Keratinocyte (primary cell): ENCODE results near the gene RBMX. TPM values are rescaled to one million over a fixed set of nuclear protein-coding genes. Genes with fewer than 3 reads are reported as not detected.
"Not testable (repeated sequence)": the region's sequence is repeated elsewhere in the genome, so short reads cannot be mapped to it uniquely, and the experiment has no call there.

Experiments
- DNase-seq: peaks from one replicate; pipeline ENCODE4 v3.0.0-alpha.2; 2011; ENCODE audit warnings: low read depth, missing footprints, low spot score
- FAIRE-seq: peaks from 2 replicates; lab custom pipeline; 2011; peaks lifted over from hg19 to GRCh38; lab: Jason Lieb, UNC
- H2AFZ ChIP-seq: 2 replicates; pipeline ENCODE4 v1.6.0; 2012; ENCODE audit warnings: low read length, control low read depth, inconsistent platforms; ENCODE audit not compliant: control insufficient read depth
- H3K27ac ChIP-seq: 2 replicates; pipeline ENCODE4 v1.5.1; 2011; ENCODE audit warnings: low read length; ENCODE audit not compliant: control insufficient read depth, insufficient read depth
- H3K27me3 ChIP-seq: 3 replicates; pipeline ENCODE4 v1.6.0; 2011; ENCODE audit warnings: low read length; ENCODE audit not compliant: control insufficient read depth, insufficient read depth; ENCODE audit errors: extremely low read depth
- H3K36me3 ChIP-seq, 2 experiments: 2 replicates in 1 of 2; 3 replicates in 1 of 2; pipeline ENCODE4 v1.5.1; 2011; ENCODE audit warnings: low read length in 2 of 2, mild to moderate bottlenecking in 1 of 2; ENCODE audit not compliant: control insufficient read depth in 2 of 2, insufficient read depth in 2 of 2; ENCODE audit errors: extremely low read depth in 1 of 2
- H3K4me1 ChIP-seq: 3 replicates; pipeline ENCODE4 v1.5.1; 2011; ENCODE audit warnings: low read length; ENCODE audit not compliant: control insufficient read depth, insufficient read depth; ENCODE audit errors: extremely low read depth
- H3K4me2 ChIP-seq: 3 replicates; pipeline ENCODE4 v1.6.0; 2011; ENCODE audit warnings: low read depth, low read length; ENCODE audit not compliant: control insufficient read depth, insufficient read depth; ENCODE audit errors: extremely low read depth
- H3K4me3 ChIP-seq, 3 experiments: fragments of 200-600 bp in 1 of 3; sonication (generic) in 1 of 3; 2 replicates in 2 of 3; 3 replicates in 1 of 3; pipeline ENCODE4 v1.5.1; 2011 to 2016; ENCODE audit warnings: low read length in 3 of 3, mild to moderate bottlenecking in 3 of 3, control low read depth in 2 of 3, inconsistent platforms in 1 of 3, low read depth in 1 of 3, mixed read lengths in 1 of 3, mixed run types in 1 of 3, moderate library complexity in 1 of 3; ENCODE audit not compliant: control insufficient read depth in 2 of 3, insufficient read depth in 2 of 3; ENCODE audit errors: extremely low read depth in 1 of 3
- H3K79me2 ChIP-seq: 2 replicates; pipeline ENCODE4 v1.6.0; 2012; ENCODE audit warnings: low read length; ENCODE audit not compliant: control insufficient read depth, insufficient read depth
- H3K9ac ChIP-seq: 3 replicates; pipeline ENCODE4 v1.6.0; 2011; ENCODE audit warnings: low read length; ENCODE audit not compliant: control insufficient read depth, insufficient read depth; ENCODE audit errors: extremely low read depth
- H3K9me1 ChIP-seq: 3 replicates; pipeline ENCODE4 v1.6.0; 2011; ENCODE audit warnings: low read length; ENCODE audit not compliant: control insufficient read depth, insufficient read depth; ENCODE audit errors: extremely low read depth
- H3K9me3 ChIP-seq: 2 replicates; pipeline ENCODE4 v1.5.1; 2012; ENCODE audit warnings: low read depth, low read length; ENCODE audit not compliant: control insufficient read depth
- H4K20me1 ChIP-seq: 3 replicates; pipeline ENCODE4 v1.6.0; 2011; ENCODE audit warnings: low read length; ENCODE audit not compliant: control insufficient read depth, insufficient read depth; ENCODE audit errors: extremely low read depth
- CTCF ChIP-seq, 3 experiments: IDR thresholded peaks in 1 of 3; conservative IDR thresholded peaks in 1 of 3; optimal IDR thresholded peaks in 1 of 3; 2 replicates in 2 of 3; 3 replicates in 1 of 3; pipeline versions ENCODE3 to v1.5.1; 2011; ENCODE audit warnings: low read length in 3 of 3, mild to moderate bottlenecking in 3 of 3, moderate library complexity in 2 of 3, control low read depth in 1 of 3, inconsistent platforms in 1 of 3; ENCODE audit not compliant: insufficient read depth in 2 of 3; ENCODE audit errors: extremely low read depth in 1 of 3
- EZH2 ChIP-seq: IDR thresholded peaks from one replicate; pipeline ENCODE4 v1.6.1; 2012; ENCODE audit warnings: inconsistent platforms, mild to moderate bottlenecking, low read length, moderate library complexity
- dilution Hi-C: fragments of 300-500 bp; cut with MboI; formaldehyde crosslinking; loops from one replicate; pipeline ENCODE4 v1.7.0; 2020; ENCODE audit warnings: low sequenced_read_pairs; ENCODE audit not compliant: extremely low pct_ligation_motif_present
- polyA plus RNA-seq, 5 experiments: library from polyadenylated mRNA; depleted of rRNA in 3 of 5; stranded (reverse) in 3 of 5; stranded (forward) in 1 of 5; unstranded in 1 of 5; fragments of >200 nt; gene quantifications; 1 replicate in 1 of 5; 2 replicates in 3 of 5; 3 replicates in 1 of 5; pipeline versions ENCODE4 v1.2.1 to v1.2.3, GENCODE V29; 2011 to 2012; ENCODE audit warnings: missing spikeins in 2 of 5, low read depth in 1 of 5, low replicate concordance in 1 of 5

RBMX gene
- polyA plus RNA-seq, 1 donor (not counting 4 experiments of a cell fraction or from before 2014, with no cell fraction given): 151 TPM

- no peak for FAIRE-seq
- Histone ChIP-seq H3K4me3 (peak overlapping the region; percentile 51 to 93 (median 88)), H2AFZ (no peak overlapping the region), H3K9me1 (no peaks in the 10 kb centered on the region), H3K27ac (peak overlapping the region; percentile 86), H3K79me2 (peaks cover 31% of the 10 kb centered on the region), H3K27me3 (no peaks in the 10 kb centered on the region), H4K20me1 (no peaks in the 10 kb centered on the region), H3K4me1 (no peaks in the 10 kb centered on the region), H3K36me3 (peaks cover 2 to 5% of the 10 kb centered on the region in 2 experiments), H3K9ac (peak overlapping the region; percentile 95), H3K4me2 (peak overlapping the region; percentile 56), H3K9me3 (no peaks in the 10 kb centered on the region)
- no peak for DNase-seq
- dilution Hi-C loops: no loop called here
- no peak for TF ChIP-seq EZH2
- TF ChIP-seq CTCF (optimal IDR thresholded peaks at IDR 0.05 in 1 of 3, IDR thresholded peaks at IDR 0.05 in 1 of 3, conservative IDR thresholded peaks at IDR 0.05 in 1 of 3; ENCODE audit: extremely low read depth in 1 of 3, insufficient read depth in 2 of 3, low read length in 3 of 3): no peak
These were observed 1.4 kb downstream of the RBMX start for GRCh38 chrX:136879001-136879687.

GRCh38 chrX:136878423-136878822 is 2.1 kb downstream of the RBMX start:
- Histone ChIP-seq H3K9ac (peak overlapping the region; percentile 95), H3K27me3 (no peaks in the 10 kb centered on the region), H3K4me3 (peak overlapping the region; percentile 51 to 93 (median 88)), H2AFZ (no peak overlapping the region), H3K4me1 (no peaks in the 10 kb centered on the region), H3K27ac (no peak overlapping the region), H3K9me1 (no peaks in the 10 kb centered on the region), H3K36me3 (peaks cover 2 to 5% of the 10 kb centered on the region in 2 experiments), H4K20me1 (no peaks in the 10 kb centered on the region), H3K79me2 (peaks cover 31% of the 10 kb centered on the region), H3K4me2 (peak overlapping the region; percentile 56), H3K9me3 (no peaks in the 10 kb centered on the region)
- FAIRE-seq (no peak), DNase-seq (no peak)
- TF ChIP-seq CTCF (optimal IDR thresholded peaks at IDR 0.05 in 1 of 3, IDR thresholded peaks at IDR 0.05 in 1 of 3, conservative IDR thresholded peaks at IDR 0.05 in 1 of 3; ENCODE audit: extremely low read depth in 1 of 3, insufficient read depth in 2 of 3, low read length in 3 of 3) (no peak), EZH2 (no peak)
- dilution Hi-C loops: no loop called here

- DNase-seq, FAIRE-seq, H3K4me1 ChIP-seq, dilution Hi-C loops, H3K9me1 ChIP-seq, H3K9ac ChIP-seq, H3K4me3 ChIP-seq, H3K4me2 ChIP-seq, H2AFZ ChIP-seq, H3K9me3 ChIP-seq, H3K27ac ChIP-seq, H3K27me3 ChIP-seq, H3K36me3 ChIP-seq, H4K20me1 ChIP-seq: not testable (repeated sequence)
- H3K79me2 ChIP-seq: peaks cover 17% of the 10 kb centered on the region
These were observed 6.4 kb downstream of the RBMX start for GRCh38 chrX:136874114-136874513.

GRCh38 chrX:136873210-136873609 is 7.3 kb downstream of the RBMX start:
- H3K79me2 ChIP-seq, dilution Hi-C loops, H3K4me3 ChIP-seq, H3K27ac ChIP-seq, H2AFZ ChIP-seq, H4K20me1 ChIP-seq, H3K9ac ChIP-seq, H3K4me2 ChIP-seq, H3K4me1 ChIP-seq, H3K9me3 ChIP-seq, H3K27me3 ChIP-seq, DNase-seq, FAIRE-seq, H3K9me1 ChIP-seq: not testable (repeated sequence)
- H3K36me3 ChIP-seq: peaks cover 7 to 12% of the 10 kb centered on the region in 2 experiments
